Anterior cingulate cortex (tissue), 58 donors: ENCODE data around the gene CUL5.
"Not testable (repeated sequence)": the region's sequence is repeated elsewhere in the genome, so short reads cannot be mapped to it uniquely, and the experiment has no call there.

ENCODE experiments used
- DNase-seq, 58 donors: peaks; one replicate each; lab custom pipeline; 2025; lab: John Stamatoyannopoulos, UW

The CUL5 gene

GRCh38 chr11:108111126-108111525 lies 102.4 kb downstream of the CUL5 start:
- DNase-seq, result no peak

- no peak for DNase-seq
These were observed 103.4 kb downstream of the CUL5 start for GRCh38 chr11:108112057-108112456.

GRCh38 chr11:108115500-108116140 lies 106.9 kb downstream of the CUL5 start:
- peak in 54 of 58 donors; percentile 2 to 87 (median 57) for DNase-seq

GRCh38 chr11:108117746-108118371 lies 109.2 kb downstream of the CUL5 start:
- no peak for DNase-seq

GRCh38 chr11:108120936-108121273 lies 112.2 kb downstream of the CUL5 start:
- not testable (repeated sequence) for DNase-seq

GRCh38 chr11:108121274-108122155 lies 112.8 kb downstream of the CUL5 start, which contains the start of gene ACAT1:
TSS of gene ACAT1 (plus strand) at chr11:108121567. CDS start at chr11:108121607, 40 bp downstream.
- peak; percentile 69 to 97 (median 90) for DNase-seq

GRCh38 chr11:108122166-108122628 lies 113.5 kb downstream of the CUL5 start:
- DNase-seq, result peak in 8 of 58 donors; percentile 5 to 42 (median 22)

- DNase-seq, result no peak
These were observed 116.4 kb downstream of the CUL5 start for GRCh38 chr11:108125096-108125495.

GRCh38 chr11:108128772-108129171 lies 120.1 kb downstream of the CUL5 start:
- no peak for DNase-seq

- DNase-seq, result no peak
These were observed 123.3 kb downstream of the CUL5 start for GRCh38 chr11:108131993-108132392.

- DNase-seq, result not testable (repeated sequence)
These were observed 124.4 kb downstream of the CUL5 start for GRCh38 chr11:108132993-108133538.

GRCh38 chr11:108135845-108136544 lies 127.3 kb downstream of the CUL5 start:
- DNase-seq, result no peak

GRCh38 chr11:108137212-108137611 lies 128.5 kb downstream of the CUL5 start:
- DNase-seq, result no peak

- DNase-seq, result no peak
These were observed 133.6 kb downstream of the CUL5 start for GRCh38 chr11:108142304-108142703.

- DNase-seq, result no peak
These were observed 135.9 kb downstream of the CUL5 start for GRCh38 chr11:108144615-108145014.

- DNase-seq, result no peak
These were observed 138.5 kb downstream of the CUL5 start for GRCh38 chr11:108147150-108147549.

- DNase-seq, result no peak
These were observed 139.9 kb downstream of the CUL5 start for GRCh38 chr11:108148556-108148955.

- DNase-seq, result no peak
These were observed 145.9 kb downstream of the CUL5 start for GRCh38 chr11:108154591-108154990.
